K562 (cell line): ENCODE measurements around the gene PYDC1. TPM values are rescaled to one million over a fixed set of nuclear protein-coding genes. Genes with fewer than 3 reads are reported as not detected.

Experiments
- ATAC-seq: fragments of 200-7000 bp; cut with Tn5 transposase; 3 replicates; pipeline ENCODE4 v1.9.1; 2020; ENCODE audit warnings: moderate library complexity
- BruUV-seq: library from RNA; stranded (reverse); fragments of 400-500 nt; replicated peaks from 2 replicates; lab custom pipeline; 2021; lab: Mats Ljungman, UMichigan
- CTCF ChIA-PET: fragments of 300-600 bp; formaldehyde crosslinking; extraction: SDS; loops from one replicate; lab custom pipeline; 2021; ENCODE audit warnings: low intra/inter-chr PET ratio; lab: Yijun Ruan, JAX
- POLR2A ChIA-PET: fragments of 300-600, 350-650 bp; sonication (Branson Sonifier 250); formaldehyde crosslinking; extraction: SDS; loops from one replicate; lab custom pipeline; 2021; ENCODE audit warnings: antibody characterized with exemption, inconsistent platforms; lab: Yijun Ruan, JAX
- DNase-seq, 4 experiments: peaks; one replicate each; pipeline versions ENCODE4 v3.0.0 to v3.0.0-alpha.2; 2011 to 2018; ENCODE audit warnings: low spot score in 3 of 4, mixed read lengths in 3 of 4; ENCODE audit errors: extremely low read depth in 1 of 4
- FAIRE-seq: peaks from 2 replicates; lab custom pipeline; 2011; peaks lifted over from hg19 to GRCh38; lab: Jason Lieb, UNC
- H2AFZ ChIP-seq: 2 replicates; pipeline ENCODE4 v1.6.0; 2011; ENCODE audit warnings: low read depth, low read length, control low read depth, inconsistent platforms
- H3K27ac ChIP-seq: fragments of 200-600 bp; 3 replicates; pipeline ENCODE4 v1.8.0; 2011; ENCODE audit warnings: low read depth, mild to moderate bottlenecking, control low read depth, inconsistent platforms, low read length, moderate library complexity, mixed read lengths; ENCODE audit errors: extremely low read depth
- H3K27me3 ChIP-seq, 2 experiments: fragments of 300-600 bp in 1 of 2; 2 replicates in 1 of 2; 3 replicates in 1 of 2; pipeline versions ENCODE4 v1.6.0 to v1.8.0; 2011; ENCODE audit warnings: inconsistent platforms in 2 of 2, low read length in 2 of 2, mild to moderate bottlenecking in 1 of 2, mixed read lengths in 1 of 2, moderate library complexity in 1 of 2; ENCODE audit not compliant: control insufficient read depth in 2 of 2, insufficient read depth in 2 of 2
- H3K36me3 ChIP-seq: fragments of 300-600 bp; 3 replicates; pipeline ENCODE4 v1.8.0; 2011; ENCODE audit warnings: mild to moderate bottlenecking, low read length, inconsistent platforms; ENCODE audit not compliant: control insufficient read depth, insufficient read depth
- H3K4me1 ChIP-seq, 2 experiments: fragments of 200-600 bp in 1 of 2; replicated peaks in 1 of 2; 2 replicates in 1 of 2; 3 replicates in 1 of 2; pipeline versions ENCODE4 v1.5.1 to v1.8.0; 2011; ENCODE audit warnings: inconsistent platforms in 2 of 2, low read length in 2 of 2, mild to moderate bottlenecking in 1 of 2, mixed read lengths in 1 of 2, moderate library complexity in 1 of 2; ENCODE audit not compliant: control insufficient read depth in 2 of 2, insufficient read depth in 2 of 2
- H3K4me2 ChIP-seq: 2 replicates; pipeline ENCODE4 v1.6.1; 2011; ENCODE audit warnings: low read length, control low read depth, inconsistent platforms, mixed read lengths; ENCODE audit not compliant: insufficient read depth
- H3K4me3 ChIP-seq: fragments of 200-600 bp; sonication (generic), shearing (Covaris generic); 2 replicates; pipeline ENCODE4 v1.5.1; 2016; ENCODE audit warnings: control low read depth, inconsistent platforms
- H3K79me2 ChIP-seq: fragments of 200-600 bp; 3 replicates; pipeline ENCODE4 v1.8.0; 2011; ENCODE audit warnings: low read length, inconsistent platforms; ENCODE audit not compliant: control insufficient read depth, insufficient read depth
- H3K9ac ChIP-seq, 2 experiments: 2 replicates each; pipeline versions ENCODE4 v1.6.0 to v1.6.1; 2011; ENCODE audit warnings: low read depth in 2 of 2, low read length in 2 of 2, control low read depth in 1 of 2, inconsistent platforms in 1 of 2, mild to moderate bottlenecking in 1 of 2, mixed read lengths in 1 of 2; ENCODE audit not compliant: insufficient read depth in 1 of 2
- H3K9me1 ChIP-seq: one replicate; pipeline ENCODE4 v1.6.0; 2011; ENCODE audit warnings: inconsistent platforms, mild to moderate bottlenecking, low read length, moderate library complexity; ENCODE audit not compliant: control insufficient read depth, insufficient read depth
- H3K9me3 ChIP-seq: replicated peaks from 2 replicates; pipeline ENCODE4 v1.5.1; 2011; ENCODE audit warnings: low read depth, low read length, inconsistent platforms; ENCODE audit not compliant: control insufficient read depth, insufficient read depth
- H4K20me1 ChIP-seq: replicated peaks from 2 replicates; pipeline ENCODE4 v1.6.1; 2011; ENCODE audit warnings: low read length, inconsistent platforms, mixed read lengths; ENCODE audit not compliant: control insufficient read depth, insufficient read depth
- HMG20B ChIP-seq: fragments of 250-450 bp; sonication (Bioruptor Pico); IDR thresholded peaks from 2 replicates; pipeline ENCODE4 v1.5.0; 2021; ENCODE audit warnings: mild to moderate bottlenecking
- HOMEZ ChIP-seq: fragments of 250-450 bp; sonication (Bioruptor Pico); IDR thresholded peaks from 2 replicates; pipeline ENCODE4 v1.4.0; 2020; ENCODE audit warnings: mild to moderate bottlenecking, moderate library complexity
- LCOR ChIP-seq: sonication (generic); formaldehyde crosslinking; IDR thresholded peaks from 2 replicates; pipeline ENCODE4 v1.8.0; 2022; ENCODE audit warnings: mild to moderate bottlenecking, missing genetic modification reagents
- MCM2 ChIP-seq: fragments of 450-650 bp; IDR thresholded peaks from 2 replicates; pipeline ENCODE4 v1.6.1; 2017; ENCODE audit warnings: low read depth, mild to moderate bottlenecking
- PCBP2 ChIP-seq: fragments of 200-400 bp; formaldehyde crosslinking; IDR thresholded peaks from 2 replicates; pipeline ENCODE4 v1.6.1; 2018; ENCODE audit warnings: low read length, low read depth, mild to moderate bottlenecking, moderate library complexity; ENCODE audit not compliant: poor library complexity, severe bottlenecking
- PURB ChIP-seq: sonication (generic); formaldehyde crosslinking; IDR thresholded peaks from 2 replicates; pipeline ENCODE4 v1.9.0; 2021; ENCODE audit warnings: low read depth, mild to moderate bottlenecking, missing genetic modification reagents
- TEAD2 ChIP-seq: fragments of 450-650 bp; IDR thresholded peaks from 2 replicates; pipeline ENCODE4 v1.6.1; 2016; ENCODE audit warnings: missing genetic modification characterization, control low read depth, missing compliant biosample characterization
- TFAM ChIP-seq: fragments of 250-450 bp; sonication (Bioruptor Pico); conservative IDR thresholded peaks from 2 replicates; pipeline ENCODE4 v1.5.0; 2021; ENCODE audit warnings: mild to moderate bottlenecking, moderate library complexity
- USF2 ChIP-seq: sonication (generic); formaldehyde crosslinking; IDR thresholded peaks from 2 replicates; pipeline ENCODE4 v1.5.0; 2020; ENCODE audit warnings: missing genetic modification reagents
- ZNF134 ChIP-seq: fragments of 250-450 bp; sonication (Bioruptor Pico); conservative IDR thresholded peaks from 2 replicates; pipeline ENCODE4 v1.4.0; 2020
- ZNF143 ChIP-seq: sonication (generic); formaldehyde crosslinking; IDR thresholded peaks from 2 replicates; pipeline ENCODE4 v1.9.0; 2022; ENCODE audit warnings: mild to moderate bottlenecking, missing genetic modification reagents
- ZNF695 ChIP-seq: fragments of 450-650 bp; formaldehyde crosslinking; IDR thresholded peaks from 2 replicates; pipeline ENCODE4 v1.4.0; 2020; ENCODE audit warnings: mild to moderate bottlenecking, moderate library complexity
- WGBS: fragments of 100-300 bp; shearing (Covaris generic); methylation state at CpG from one replicate; pipeline ENCODE4 v1.1.6; 2016; ENCODE audit warnings: low coverage, mixed read lengths; ENCODE audit not compliant: insufficient coverage; ENCODE audit errors: missing lambda C conversion rate; 5-methylcytosine and 5-hydroxymethylcytosine counted together
- in situ Hi-C: fragments of 300-500 bp; cut with MboI; formaldehyde crosslinking; loops from 4 replicates; pipeline ENCODE4 v1.15.0; 2018; ENCODE audit warnings: inconsistent platforms, mixed read lengths
- intact Hi-C: fragments of 100-400 bp; cut with micrococcal nuclease; formaldehyde crosslinking; loops from 2 replicates; pipeline ENCODE4 v1.14.2; 2022
- polyA plus RNA-seq, 8 experiments: library from polyadenylated mRNA; depleted of rRNA in 4 of 8; stranded (reverse) in 5 of 8; unstranded in 3 of 8; fragments of >200 nt; fragmentation: Nextera tagmentation in 2 of 8; fragmentation: Illumina TruSeq in 1 of 8; extraction: Ambion mirVana in 2 of 8; extraction: Trizol in 1 of 8; gene quantifications; 2 replicates each; pipeline versions ENCODE4 v1.2.1 to v1.2.3, GENCODE V29; 2011 to 2014; ENCODE audit warnings: inconsistent platforms in 1 of 8, missing spikeins in 1 of 8
- total RNA-seq, 7 experiments: library from RNA; depleted of rRNA in 6 of 7; stranded (reverse); fragments of >200 nt in 6 of 7; fragmentation: Illumina TruSeq in 2 of 7; extraction: Trizol in 2 of 7; gene quantifications; 2 replicates each; pipeline versions ENCODE4 v1.2.1 to v1.2.3, GENCODE V29; 2011 to 2021; ENCODE audit warnings: low replicate concordance in 1 of 7
- TF ChIP-seq, protein P1 (sequence below): fragments of 250-450 bp; sonication (Bioruptor Pico); IDR thresholded peaks from 2 replicates; pipeline ENCODE4 v1.5.0; 2021; ENCODE audit warnings: mild to moderate bottlenecking, borderline replicate concordance

The PYDC1 gene
- total and polyA plus RNA-seq, 9 of the 15 experiments (the other 6 are each of a cell fraction or from before 2014, with no cell fraction given) = not detected

DNA sequence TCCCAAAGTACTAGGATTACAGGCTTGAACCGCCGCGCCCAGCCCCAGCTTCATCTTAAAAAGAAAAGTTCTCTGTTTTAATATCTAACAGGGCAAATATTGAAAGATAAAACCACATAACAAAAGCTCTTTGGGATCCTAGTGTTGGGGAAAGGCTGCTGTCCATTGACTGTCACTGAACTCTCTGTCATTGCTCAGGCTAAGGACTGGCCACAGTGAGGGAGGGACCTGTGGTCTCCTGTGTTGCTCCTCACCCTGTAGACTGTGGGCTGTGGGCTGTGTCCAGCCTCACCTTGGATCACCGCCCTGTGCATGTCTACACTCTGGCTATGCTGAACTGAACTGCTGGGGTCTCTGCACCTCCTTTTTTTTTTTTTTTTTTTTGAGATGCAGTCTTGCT, 11.3 kb upstream of the PYDC1 start:
- FAIRE-seq (no peak), DNase-seq (peak in 1 of 4 experiments; percentile 18), ATAC-seq (peak; percentile 56)
- Histone ChIP-seq H3K27me3 (no peaks in the 10 kb centered on the region), H4K20me1 (no peaks in the 10 kb centered on the region), H3K4me3 (no peak overlapping the region), H3K79me2 (no peaks in the 10 kb centered on the region), H3K9ac (peak overlapping the region in 1 of 2 experiments; percentile 70; a peak in 1 of 4 replicates), H3K9me3 (peaks cover 6% of the 10 kb centered on the region), H3K9me1 (no peaks in the 10 kb centered on the region), H3K36me3 (no peaks in the 10 kb centered on the region), H3K4me2 (no peak overlapping the region), H2AFZ (peak overlapping the region; percentile 15; the same call in 1 of the 2 replicates), H3K4me1 (peaks cover 14 to 38% of the 10 kb centered on the region in 2 experiments), H3K27ac (no peak overlapping the region)
- BruUV-seq = no TSS peak
- ChIA-PET CTCF (no interaction called here), POLR2A (interaction anchor here (0.8 to 2.5 kb wide), 4 partner anchors 9 to 238 kb away, joined by 3 to 9 read pairs (median 8); partner anchors contain the start of genes FUS and TRIM72)
- intact Hi-C loops = no loop called here
- TF ChIP-seq PURB (CRISPR knock-in tag) (no peak), ZNF134 (CRISPR knock-in tag) (no peak), HMG20B (CRISPR knock-in tag) (no peak), MCM2 (no peak), USF2 (CRISPR knock-in tag) (no peak), LCOR (CRISPR knock-in tag) (no peak), ZNF695 (CRISPR knock-in tag) (no peak), PCBP2 (no peak), TEAD2 (no peak), ZNF143 (no peak), TFAM (no peak), HOMEZ (no peak)
- TF ChIP-seq, protein P1, sequence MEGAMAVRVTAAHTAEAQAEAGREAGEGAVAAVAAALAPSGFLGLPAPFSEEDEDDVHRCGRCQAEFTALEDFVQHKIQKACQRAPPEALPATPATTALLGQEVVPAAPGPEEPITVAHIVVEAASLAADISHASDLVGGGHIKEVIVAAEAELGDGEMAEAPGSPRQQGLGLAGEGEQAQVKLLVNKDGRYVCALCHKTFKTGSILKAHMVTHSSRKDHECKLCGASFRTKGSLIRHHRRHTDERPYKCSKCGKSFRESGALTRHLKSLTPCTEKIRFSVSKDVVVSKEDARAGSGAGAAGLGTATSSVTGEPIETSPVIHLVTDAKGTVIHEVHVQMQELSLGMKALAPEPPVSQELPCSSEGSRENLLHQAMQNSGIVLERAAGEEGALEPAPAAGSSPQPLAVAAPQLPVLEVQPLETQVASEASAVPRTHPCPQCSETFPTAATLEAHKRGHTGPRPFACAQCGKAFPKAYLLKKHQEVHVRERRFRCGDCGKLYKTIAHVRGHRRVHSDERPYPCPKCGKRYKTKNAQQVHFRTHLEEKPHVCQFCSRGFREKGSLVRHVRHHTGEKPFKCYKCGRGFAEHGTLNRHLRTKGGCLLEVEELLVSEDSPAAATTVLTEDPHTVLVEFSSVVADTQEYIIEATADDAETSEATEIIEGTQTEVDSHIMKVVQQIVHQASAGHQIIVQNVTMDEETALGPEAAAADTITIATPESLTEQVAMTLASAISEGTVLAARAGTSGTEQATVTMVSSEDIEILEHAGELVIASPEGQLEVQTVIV = no peak
- 95% methylated on average over 4 of the region's 4 CpGs for WGBS
- in situ Hi-C loops = no loop called here
